EL (cell line): ENCODE data around the gene VWA8.
A peak's percentile ranks its signal among the peaks of the same experiment; 100 is the strongest.
"Not testable (repeated sequence)": the region's sequence is repeated elsewhere in the genome, so short reads cannot be mapped to it uniquely, and the experiment has no call there.

ENCODE experiments used
- DNase-seq: peaks from one replicate; pipeline ENCODE4 v3.0.0-alpha.2; 2016

VWA8 gene

DNA sequence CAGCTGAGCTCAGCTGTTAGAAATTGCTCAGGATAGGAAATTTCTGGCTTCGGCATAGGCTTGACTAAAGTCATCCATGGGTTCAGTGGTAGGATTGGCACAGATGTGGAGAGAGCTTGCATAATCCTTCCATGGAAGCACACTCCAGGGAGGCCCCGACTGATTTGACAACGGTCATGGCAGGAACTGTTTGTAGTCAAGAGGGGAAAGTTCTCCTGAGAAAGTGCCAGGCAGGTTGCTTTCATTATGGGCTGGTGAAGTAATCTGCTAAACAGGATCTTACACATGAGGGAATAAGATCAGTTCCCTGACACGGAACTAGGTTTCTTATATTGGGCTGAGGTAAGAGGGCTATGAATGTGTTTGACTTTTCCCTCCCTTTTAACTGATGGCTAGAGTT is 383.5 kb downstream of the VWA8 start:
- peak; percentile 28 for DNase-seq

GRCh38 chr13:41573640-41574039 is 387.3 kb downstream of the VWA8 start:
- not testable (repeated sequence) for DNase-seq

DNA sequence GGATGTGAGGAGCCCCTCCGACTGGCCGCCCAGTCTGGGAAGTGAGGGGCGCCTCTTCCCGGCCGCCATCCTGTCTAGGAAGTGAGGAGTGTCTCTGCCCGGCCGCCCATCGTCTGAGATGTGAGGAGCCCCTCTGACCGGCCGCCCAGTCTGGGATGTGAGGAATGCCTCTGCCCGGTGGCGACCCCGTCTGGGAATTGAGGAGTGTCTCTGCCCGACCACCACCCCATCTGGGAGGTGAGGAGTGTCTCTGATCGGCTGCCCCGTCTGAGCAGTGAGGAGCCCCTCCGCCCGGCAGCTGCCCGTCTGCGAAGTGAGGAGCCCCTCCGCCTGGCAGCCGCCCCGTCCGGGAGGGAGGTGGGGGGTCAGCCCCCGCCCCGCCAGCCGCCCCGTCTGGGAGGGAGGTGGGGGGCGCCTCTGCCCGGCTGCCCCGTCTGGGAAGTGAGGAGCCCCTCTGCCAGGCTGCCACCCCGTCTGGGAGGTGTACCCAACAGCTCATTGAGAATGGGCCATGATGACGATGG is 389.0 kb downstream of the VWA8 start:
- not testable (repeated sequence) for DNase-seq

GRCh38 chr13:41568972-41569351 is 391.9 kb downstream of the VWA8 start:
- peak; percentile 29 for DNase-seq

DNA sequence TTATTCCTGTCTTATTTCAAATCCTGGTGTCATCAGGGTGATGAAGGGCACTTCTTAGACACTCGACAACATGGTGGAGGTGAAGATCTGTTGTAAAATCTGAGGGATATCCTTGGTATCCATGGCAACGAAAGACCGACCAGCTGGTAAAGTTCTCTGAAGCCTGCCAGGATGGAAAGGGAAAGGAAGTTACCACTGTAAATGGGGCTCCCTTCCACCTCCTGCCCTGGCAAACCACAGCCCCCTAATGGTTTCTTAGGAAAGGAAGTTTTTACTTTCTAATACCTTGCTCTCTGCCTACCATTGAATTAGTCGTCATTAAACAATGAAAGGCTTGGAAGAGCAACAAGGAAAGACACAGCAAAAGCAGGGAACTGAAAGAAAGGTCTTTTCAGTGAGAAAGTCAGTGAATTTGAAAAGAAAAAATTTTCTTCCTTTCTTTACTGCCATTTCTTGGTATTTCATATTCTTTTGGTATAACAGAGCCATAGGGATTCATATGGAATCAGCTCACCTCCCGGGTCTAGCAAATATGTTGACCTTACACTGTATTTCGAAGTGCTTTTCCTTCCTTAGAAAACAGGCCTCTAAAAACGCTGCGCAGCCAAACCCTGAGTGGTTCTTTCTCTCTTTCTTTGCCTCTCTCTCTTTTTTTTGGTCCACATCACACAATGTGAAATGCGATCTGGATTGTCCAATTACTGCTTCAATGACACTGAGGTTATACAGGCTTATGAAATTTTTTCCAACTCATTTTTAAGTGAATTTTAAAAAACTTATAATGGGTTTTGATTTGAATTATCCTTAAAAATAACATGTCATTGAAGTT is 392.6 kb downstream of the VWA8 start:
- peak; percentile 21 for DNase-seq

DNA sequence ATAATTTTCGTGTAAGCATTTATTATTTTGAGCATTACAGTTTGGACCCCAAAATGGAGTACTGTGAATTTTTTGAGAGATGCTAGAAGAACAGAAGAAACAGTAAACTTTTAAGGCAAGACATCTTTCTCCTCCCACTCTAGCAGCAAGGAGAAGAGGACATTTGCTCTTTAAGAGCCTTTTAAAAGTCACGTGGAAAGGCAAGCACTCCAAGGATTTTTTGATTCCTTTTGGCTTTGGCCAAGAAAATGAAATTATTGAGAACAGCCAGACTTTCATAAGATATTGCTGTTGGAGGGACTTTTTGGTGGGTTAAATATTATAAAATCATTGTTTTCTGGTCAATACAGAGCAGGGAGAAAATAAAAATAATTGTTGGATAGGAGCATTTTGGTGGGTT is 393.5 kb downstream of the VWA8 start:
- no peak for DNase-seq

- no peak for DNase-seq
Observed at GRCh38 chr13:41565846-41566245, 395.1 kb downstream of the VWA8 start.

DNA sequence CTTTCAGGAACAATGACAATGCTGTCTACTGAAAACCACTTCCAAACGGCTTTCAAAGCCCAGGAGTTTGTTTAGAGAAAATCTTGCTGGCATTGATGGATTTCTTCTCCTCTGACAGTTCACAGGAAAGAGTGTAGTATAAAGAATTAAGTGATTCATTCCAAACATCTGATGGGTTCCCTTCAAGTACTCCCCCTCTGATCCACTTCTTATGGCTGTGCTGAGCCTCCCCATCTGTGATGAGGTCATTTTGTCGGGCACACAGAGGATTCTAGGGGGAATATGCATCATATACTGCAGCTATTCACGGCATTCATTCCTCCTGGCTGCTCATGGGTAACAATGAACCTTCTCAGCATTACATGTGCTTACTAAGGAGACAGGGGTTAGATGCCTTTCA is 395.7 kb downstream of the VWA8 start:
- DNase-seq, result peak; percentile 87

- no peak for DNase-seq
Observed at GRCh38 chr13:41563984-41564365, 396.9 kb downstream of the VWA8 start.

- DNase-seq, result peak; percentile 41
Observed at GRCh38 chr13:41563341-41563983, 397.4 kb downstream of the VWA8 start.

DNA sequence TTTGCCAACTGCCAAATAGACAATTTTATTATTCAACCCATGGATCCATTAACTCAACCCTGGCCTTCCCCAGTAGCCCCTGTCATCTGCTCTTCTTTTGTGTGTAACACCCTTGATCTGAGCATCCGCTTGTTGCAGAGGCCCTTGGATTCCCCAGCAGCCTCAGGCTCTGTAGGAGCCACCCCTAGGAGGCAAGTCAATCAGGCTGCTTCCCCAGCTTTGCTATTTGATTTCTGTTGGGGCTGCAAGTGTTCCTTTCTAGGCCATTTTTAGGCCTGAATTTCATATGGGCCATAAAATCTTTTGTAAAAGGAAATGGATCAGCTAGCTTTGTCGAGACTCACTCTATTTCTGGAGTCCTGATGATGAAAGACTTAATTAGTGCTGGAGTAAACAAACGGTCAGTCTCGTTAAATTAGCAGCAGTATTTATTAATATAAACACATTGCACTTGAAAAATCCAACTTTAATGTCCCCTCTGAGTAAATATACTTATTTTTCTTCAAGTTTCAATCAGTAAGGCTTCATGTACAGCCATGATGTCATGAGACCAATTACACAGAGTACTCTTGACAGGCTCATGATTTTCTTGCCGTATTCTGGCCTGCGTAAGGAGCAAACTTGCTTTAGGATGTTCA is 398.2 kb downstream of the VWA8 start:
- DNase-seq, result no peak

- DNase-seq, result peak; percentile 86
Observed at GRCh38 chr13:41562083-41562482, 398.8 kb downstream of the VWA8 start.

DNA sequence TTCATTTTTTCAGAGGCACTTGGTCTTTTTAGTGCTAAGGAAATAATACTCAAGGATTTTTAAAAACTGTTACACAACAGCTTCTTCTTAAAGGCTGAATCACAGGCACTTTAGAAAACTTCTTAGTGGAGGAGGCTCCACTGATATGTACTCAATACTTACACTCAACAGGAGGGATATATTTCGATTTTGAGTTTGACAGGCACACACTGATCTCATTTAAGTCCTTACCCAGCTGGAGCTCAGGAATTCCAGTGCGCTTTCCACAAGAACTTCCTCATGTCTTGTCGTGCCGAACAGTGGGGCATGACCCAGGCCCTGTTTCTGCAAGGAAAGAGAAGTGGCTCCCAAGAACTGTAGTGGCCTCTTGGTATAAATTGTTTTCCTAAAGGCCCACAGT is 399.7 kb downstream of the VWA8 start:
- DNase-seq, result no peak

GRCh38 chr13:41558781-41559560 is 401.9 kb downstream of the VWA8 start:
- DNase-seq, result no peak

- DNase-seq, result no peak
Observed at GRCh38 chr13:41557719-41558118, 403.2 kb downstream of the VWA8 start.

- no peak for DNase-seq
Observed at GRCh38 chr13:41554626-41555386, 406.1 kb downstream of the VWA8 start.

DNA sequence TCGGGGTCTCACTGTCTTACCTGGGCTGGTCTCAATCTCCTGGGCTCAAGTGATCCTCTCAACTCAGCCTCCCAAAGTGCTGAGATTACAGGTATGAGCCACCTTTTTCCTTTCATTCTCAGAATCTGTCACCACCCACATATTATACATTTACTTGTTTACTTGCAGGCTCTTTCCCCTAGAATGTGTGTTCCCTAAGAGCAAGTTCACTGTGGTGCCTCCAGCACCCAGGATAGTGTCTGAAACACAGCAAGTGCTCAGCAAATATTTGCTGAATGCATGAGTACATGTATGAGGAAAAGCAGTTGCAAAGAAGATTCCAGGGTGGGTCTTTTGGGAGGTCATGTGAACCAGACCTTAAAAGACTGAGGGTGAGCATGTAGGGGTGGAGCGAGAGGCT is 406.7 kb downstream of the VWA8 start:
- no peak for DNase-seq

- no peak for DNase-seq
Observed at GRCh38 chr13:41552031-41552430, 408.9 kb downstream of the VWA8 start.

DNA sequence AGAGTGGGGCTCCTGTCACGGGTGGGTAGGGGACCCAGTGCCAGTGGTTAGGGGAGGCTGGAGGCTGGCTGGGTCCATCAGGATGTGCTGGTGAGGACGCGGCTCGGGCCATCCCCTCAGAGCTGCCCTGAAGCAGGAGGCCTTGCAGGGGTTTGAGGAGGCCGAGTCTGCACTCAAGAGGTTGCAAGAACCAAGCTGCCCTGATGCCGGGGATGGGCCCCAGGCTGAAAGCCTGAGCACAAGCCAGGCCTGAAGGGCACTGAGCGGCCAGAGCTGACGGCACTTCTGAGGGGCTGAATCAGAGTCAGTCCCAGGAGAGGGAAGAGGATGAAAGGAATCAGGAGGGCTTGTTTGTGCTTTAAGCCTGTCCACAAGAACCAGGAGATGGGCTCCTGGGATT is 410.6 kb downstream of the VWA8 start:
- DNase-seq, result no peak

GRCh38 chr13:41549491-41549890 is 411.4 kb downstream of the VWA8 start:
- DNase-seq, result no peak

- no peak for DNase-seq
Observed at GRCh38 chr13:41548910-41549309, 412.0 kb downstream of the VWA8 start.

DNA sequence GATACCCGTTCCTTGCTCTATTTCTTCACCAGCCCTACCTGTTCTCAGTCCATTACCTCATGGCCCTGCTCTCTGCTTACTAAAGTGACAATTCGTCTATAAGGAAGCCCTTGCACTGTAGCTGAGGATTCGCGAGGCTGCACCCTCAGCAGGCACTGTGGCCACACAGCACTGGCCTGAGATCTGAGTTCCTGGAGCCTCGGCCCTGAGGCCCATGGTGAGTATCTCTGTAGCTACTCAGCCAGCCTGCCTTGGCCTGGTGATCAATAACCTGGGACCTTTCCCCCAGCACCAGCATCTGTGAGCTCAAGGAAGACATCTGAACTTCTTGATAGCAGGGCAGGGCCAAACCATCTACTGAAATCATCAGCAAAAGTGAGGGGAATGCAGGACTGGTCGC is 412.9 kb downstream of the VWA8 start:
- no peak for DNase-seq
